GM21825 (cell line): ENCODE measurements around the gene TC2N.
"Not testable (repeated sequence)": the region's sequence is repeated elsewhere in the genome, so short reads cannot be mapped to it uniquely, and the experiment has no call there.

Experiments used
- ATAC-seq: cut with Tn5 transposase; IDR thresholded peaks from one replicate; pipeline ENCODE4 v1.9.1; 2021; ENCODE audit warnings: mild to moderate bottlenecking, moderate library complexity; ENCODE audit not compliant: unreplicated experiment

Gene TC2N

GRCh38 chr14:91755570-91756295 lies 111.6 kb downstream of the TC2N start:
- ATAC-seq: no peak

DNA sequence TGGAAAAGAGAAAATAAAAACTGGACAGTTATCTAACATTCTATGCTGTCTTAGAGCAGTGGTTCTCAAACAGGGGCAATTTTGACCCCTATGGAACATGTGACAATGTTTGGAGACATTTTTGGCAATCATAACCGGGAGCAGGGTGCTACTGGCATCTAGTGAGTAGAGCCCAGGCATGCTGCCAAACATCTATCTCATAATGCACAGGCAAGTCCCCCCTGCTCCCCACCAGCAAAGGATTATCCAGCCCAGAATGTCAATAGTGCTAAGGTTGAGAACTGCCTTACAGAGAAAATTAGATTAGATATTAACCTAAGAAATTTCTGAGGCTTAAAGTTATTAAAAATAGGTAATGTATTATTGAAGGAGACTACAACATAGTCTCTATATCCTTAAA lies 112.5 kb downstream of the TC2N start:
- ATAC-seq: no peak

DNA sequence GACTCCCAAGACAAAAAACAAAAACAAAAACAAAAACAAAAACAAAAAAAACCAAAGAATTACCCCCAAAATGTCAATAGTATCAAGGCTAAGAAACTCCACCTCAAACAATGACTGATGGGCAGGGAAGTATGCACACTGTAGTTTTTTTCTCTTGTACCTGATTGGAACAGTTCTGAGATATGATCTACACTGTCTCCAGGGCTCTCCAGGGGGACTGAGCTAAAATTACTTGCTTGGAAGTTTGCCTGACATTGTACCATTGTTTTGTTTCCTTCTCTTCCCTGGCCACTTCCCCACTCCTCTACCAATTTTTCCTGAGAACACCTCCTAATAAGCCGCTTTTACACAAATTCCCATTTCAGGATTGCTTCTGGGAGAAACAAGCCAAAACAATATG lies 113.2 kb downstream of the TC2N start:
- ATAC-seq: no peak

DNA sequence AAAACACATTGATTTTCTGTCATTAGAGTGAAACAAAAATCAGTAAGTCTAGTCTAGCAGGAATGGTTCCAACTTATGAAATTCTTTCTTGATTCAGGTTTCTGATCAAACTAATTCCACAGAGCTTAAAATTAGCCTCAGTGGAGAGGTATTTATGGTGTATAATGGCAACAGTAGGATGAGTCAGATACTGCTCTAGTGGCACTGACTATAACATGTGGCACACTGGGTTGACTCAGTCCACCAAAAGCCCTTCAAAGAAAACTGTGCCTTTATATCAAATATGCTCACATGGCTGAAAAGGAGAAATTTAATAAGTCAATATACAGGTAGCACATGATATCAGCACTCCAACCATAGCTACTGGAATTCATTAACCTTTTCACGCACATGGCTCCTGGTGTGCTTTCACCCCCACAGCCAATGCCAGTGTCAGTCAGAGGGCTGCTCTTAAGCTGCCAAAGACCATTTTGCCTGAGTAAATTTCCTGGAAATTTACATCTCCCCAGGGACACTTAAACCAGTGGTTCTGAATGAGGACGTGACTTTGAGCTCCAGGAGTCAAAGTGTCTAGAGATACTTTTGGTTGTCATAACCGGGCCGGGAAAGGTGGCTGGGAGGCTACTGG lies 113.7 kb downstream of the TC2N start:
- no peak for ATAC-seq

DNA sequence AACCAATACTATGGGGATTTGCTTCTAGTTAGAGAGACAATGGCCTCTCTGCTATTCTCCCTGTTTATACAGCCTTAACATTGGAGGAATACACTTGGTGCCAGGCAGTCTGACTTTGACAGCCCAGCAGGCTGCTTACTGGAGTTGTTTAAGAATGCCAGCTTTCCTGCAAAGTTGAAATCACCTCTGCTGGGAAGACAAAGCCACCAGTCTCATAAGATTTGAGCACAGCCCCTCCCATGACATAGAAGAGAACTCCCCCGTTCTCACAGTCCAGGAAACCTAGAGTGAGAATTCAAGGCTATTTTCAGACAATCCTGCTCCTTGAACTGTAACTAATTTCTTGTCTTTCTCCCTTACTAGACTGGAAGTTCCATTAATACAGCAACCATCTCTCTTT lies 114.4 kb downstream of the TC2N start:
- no peak for ATAC-seq

DNA sequence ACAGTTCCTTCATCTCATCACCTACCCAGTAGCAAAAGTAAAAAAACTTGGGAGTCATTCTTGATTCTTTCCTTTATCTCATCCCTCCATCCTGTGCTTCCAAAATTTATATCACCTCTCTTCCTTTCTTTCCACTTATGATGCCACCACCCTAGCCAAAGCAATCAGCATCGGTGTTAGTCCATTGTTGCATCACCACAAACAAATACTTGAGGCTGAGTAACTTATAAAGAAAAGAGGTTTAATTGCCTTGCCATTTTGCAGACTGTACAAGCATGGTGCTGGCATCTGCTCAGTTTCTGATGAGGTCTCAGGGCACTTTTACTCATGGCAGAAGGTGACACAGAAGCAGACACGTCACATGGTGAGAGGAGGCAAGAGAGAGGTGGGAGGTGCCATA lies 115.6 kb downstream of the TC2N start:
- no peak for ATAC-seq

GRCh38 chr14:91750634-91751198 lies 116.6 kb downstream of the TC2N start:
- no peak for ATAC-seq

DNA sequence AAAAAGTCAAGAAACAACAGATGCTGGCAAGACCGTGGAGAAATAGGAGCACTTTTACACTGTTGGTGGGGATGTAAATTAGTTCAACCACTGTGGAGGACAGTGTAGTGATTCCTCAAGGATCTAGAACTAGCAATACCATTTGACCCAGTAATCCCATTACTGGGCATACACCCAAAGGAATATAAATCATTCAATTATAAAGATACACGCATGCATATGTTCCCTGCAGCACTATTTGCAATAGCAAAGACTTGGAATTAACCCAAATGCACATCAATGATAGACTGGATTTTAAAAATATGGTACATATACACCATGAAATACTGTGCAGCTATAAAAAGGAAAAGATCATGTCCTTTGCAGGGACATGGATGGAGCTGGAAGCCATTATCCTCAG lies 117.5 kb downstream of the TC2N start:
- no peak for ATAC-seq

GRCh38 chr14:91748049-91748448 lies 119.3 kb downstream of the TC2N start:
- no peak for ATAC-seq

DNA sequence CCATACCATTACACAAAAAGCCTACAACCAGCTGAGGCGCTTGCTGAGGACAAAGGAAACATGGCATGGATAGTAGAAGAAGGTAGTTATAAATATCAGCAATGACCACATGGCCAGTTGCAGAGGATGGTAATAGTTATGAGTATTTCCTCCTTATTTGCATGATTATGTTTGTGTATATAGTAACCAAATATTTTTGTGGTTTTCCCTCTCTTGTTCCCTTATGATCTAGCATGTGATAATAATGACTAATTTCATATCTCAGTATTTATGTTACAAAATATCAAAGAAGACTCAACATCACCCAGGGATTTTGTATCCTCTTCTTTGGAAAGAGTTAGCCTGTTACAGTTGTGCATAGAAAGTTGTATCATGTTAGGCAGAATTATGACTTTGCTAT lies 122.0 kb downstream of the TC2N start:
- ATAC-seq: no peak

DNA sequence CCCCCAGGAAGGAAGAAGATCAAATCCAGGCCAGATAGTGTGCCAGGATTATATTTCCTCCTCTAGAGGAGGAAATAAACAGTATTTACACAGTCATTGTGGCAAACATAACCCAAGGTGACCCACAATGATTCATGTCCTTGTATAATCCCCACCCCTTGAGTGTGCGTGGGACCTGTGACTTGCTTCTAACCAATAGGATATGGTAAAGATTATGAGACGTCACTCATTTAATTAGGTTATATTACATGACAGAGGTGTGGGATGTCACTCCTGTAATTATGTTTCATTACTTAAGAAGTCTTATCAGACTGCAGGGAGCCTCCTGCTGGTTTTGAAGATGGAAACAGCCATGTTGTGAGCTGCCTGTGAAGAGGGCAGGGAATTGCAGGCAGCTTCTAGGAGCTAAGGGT lies 123.3 kb downstream of the TC2N start:
- ATAC-seq: no peak

DNA sequence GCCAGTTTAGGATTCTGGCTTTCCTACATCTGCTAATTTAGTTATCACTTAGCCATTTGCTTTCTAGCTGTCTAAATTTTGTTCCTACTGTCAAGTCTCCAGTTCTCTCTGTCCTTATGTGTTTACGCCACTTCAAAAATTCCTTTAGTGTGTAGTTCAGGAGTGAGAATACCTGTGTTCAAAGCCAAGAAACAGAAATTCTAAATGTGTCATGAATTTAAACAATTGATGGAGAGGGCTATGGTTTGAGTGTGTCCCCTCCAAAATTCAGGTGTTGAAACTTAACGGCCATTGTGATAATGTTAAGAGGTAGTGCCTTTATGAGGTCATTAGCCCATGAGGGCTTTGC lies 124.1 kb downstream of the TC2N start:
- no peak for ATAC-seq

DNA sequence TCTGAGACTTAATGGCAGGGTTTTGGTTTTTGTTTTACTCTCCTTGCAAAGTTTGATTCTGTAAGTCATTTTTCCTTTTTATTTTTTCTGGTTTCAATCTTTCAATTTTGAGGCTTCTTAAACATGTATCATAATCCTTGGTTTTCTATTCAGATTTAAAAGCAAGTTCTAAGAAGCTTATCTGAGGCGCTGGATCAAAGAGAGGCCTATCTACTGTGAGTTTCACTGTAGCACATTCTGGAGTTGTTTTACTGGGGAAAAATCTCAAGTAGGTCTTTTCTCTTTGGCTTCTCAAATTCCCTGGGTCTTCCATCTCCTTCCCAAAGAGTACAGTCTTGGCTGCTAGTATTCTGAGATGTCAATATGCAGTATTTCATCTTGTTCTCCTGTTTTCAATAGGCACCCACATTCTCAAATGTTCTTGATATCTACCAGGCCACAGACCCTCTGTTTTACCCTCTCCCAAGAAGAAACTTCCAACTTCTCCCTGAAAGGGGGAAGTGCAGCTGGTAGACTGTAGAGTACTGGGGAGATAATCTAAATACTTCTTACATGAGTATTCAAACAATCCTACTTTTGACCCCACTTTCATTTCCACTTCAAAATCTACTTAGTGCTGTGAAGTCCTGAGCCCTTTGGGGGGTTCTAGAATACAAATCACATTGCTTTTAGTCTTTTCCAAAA lies 124.6 kb downstream of the TC2N start:
- ATAC-seq: no peak

DNA sequence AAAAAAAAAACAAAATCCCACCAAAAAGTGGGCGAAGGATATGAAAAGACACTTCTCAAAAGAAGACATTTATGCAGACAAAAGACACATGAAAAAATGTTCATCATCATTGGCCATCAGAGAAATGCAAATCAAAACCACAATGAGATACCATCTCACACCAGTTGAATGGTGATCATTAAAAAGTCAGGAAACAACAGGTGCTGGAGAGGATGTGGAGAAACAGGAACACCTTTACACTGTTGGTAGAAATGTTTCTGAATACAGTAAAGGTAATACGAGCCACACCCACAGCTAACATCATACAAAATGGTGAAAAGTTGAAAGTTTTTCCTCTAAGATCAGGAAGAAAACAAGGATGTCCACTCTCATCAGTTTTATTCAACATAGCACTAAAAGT lies 127.5 kb downstream of the TC2N start:
- ATAC-seq: not testable (repeated sequence)

DNA sequence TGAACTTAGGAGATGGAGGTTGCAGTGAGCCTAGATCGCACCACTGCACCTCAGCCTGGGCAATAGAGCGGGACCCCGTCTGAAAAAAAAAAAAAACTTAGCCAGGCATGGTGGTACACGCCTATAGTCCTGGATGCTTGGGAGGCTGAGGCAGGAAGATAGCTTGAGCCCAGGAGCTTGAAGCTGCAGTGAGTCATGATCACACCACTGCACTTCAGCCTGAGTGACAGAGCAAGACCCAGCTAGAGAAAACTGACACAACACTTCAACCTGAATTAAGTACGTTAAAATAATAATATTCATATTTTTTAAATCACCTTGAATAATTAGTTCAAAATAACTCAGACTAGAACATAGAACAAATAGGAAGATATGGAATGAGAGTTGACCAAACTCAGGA lies 129.7 kb downstream of the TC2N start:
- no peak for ATAC-seq

- no peak for ATAC-seq
These were observed 134.4 kb downstream of the TC2N start for GRCh38 chr14:91732859-91733477.

GRCh38 chr14:91732439-91732838 lies 134.9 kb downstream of the TC2N start:
- ATAC-seq: no peak

DNA sequence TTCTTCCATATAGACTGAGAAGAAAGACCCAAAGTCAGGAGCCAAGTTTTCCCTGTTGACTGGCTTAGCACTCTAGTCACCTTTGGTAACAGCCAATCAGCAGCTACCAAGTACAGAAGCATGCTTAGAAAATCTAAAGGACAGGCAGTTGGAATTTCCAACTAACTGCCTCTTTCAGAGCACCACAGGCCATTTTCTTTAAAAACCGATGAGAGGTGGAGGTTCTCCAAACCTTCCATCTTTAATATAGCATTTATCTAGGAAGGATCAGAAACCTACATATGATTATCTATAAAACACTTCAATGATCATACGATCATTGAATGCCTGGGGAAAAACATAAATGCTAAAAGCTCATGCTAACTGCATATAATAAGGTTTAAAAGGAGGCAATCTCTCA lies 135.3 kb downstream of the TC2N start, which contains the start of gene CATSPERB:
Gene CATSPERB, minus strand, starts transcription at position 101 of the 400 bp plus-strand sequence. CDS start 2,607 bp downstream, outside the sequence.
- ATAC-seq: no peak

DNA sequence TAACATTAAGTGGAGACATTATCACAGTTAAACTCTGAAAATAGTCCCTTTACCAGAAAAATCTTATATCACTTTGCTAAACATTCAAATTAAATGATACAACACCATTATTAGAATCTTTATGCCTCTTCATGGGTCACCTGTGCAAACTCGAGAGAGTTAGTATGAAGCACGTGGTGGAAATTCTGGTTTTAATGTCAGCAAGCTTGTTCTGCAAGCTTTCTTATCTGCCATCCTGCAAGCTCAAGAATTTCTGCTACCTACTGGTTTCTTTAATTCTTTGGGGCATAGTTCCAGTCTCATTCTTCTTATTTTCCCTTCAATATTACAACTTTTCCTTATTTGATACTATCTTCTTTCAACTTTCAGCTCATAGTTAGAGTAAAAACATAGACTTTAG lies 136.3 kb downstream of the TC2N start:
- ATAC-seq: no peak

DNA sequence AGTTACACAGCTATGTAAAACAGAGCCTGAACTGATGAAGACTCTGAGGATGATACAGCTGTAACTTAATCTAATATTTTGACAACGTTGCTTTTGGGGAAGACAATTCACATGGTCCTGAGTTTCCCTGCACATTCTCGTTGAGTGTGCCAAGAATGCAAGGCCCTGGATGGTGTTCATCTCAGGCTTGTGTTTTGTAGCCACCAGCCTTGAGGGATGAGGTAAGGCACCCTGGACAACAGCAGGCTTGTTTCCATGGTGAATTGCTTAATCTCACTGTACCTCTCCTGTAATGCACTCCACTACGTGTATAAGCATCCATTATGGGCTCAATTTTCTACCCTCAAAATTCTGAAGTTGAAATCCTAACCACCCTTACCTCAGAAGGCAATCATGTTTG lies 137.6 kb downstream of the TC2N start:
- ATAC-seq: no peak
